HepG2 (cell line): ENCODE data around the gene CHRNA7. TPM values are rescaled to one million over a fixed set of nuclear protein-coding genes. Genes with fewer than 3 reads are reported as not detected.

Experiments used
- BCLAF1 ChIP-seq: fragments of 450-650 bp; IDR thresholded peaks from 2 replicates; pipeline ENCODE4 v1.6.1; 2017; ENCODE audit warnings: mild to moderate bottlenecking
- ELF1 ChIP-seq: sonication (generic); formaldehyde crosslinking; IDR thresholded peaks from 2 replicates; pipeline ENCODE4 v1.4.0; 2020; ENCODE audit warnings: missing genetic modification reagents
- HNRNPL ChIP-seq: fragments of 200-400 bp; formaldehyde crosslinking; IDR thresholded peaks from 2 replicates; pipeline ENCODE4 v1.6.1; 2017; ENCODE audit warnings: mild to moderate bottlenecking, low read depth, low read length
- TRIM24 ChIP-seq: sonication (generic); formaldehyde crosslinking; IDR thresholded peaks from 2 replicates; pipeline ENCODE4 v1.8.0; 2022; ENCODE audit warnings: mild to moderate bottlenecking, missing genetic modification reagents
- ZNF382 ChIP-seq: sonication (generic); formaldehyde crosslinking; IDR thresholded peaks from 2 replicates; pipeline ENCODE4 v1.5.0; 2020; ENCODE audit warnings: missing genetic modification reagents, mild to moderate bottlenecking, borderline replicate concordance
- ZNF609 ChIP-seq: sonication (generic); formaldehyde crosslinking; IDR thresholded peaks from 2 replicates; pipeline ENCODE4 v1.4.0; 2020; ENCODE audit warnings: mild to moderate bottlenecking, missing genetic modification reagents, borderline replicate concordance
- polyA plus RNA-seq, 8 experiments: library from polyadenylated mRNA; depleted of rRNA in 3 of 8; stranded (reverse) in 7 of 8; unstranded in 1 of 8; fragments of >200 nt; fragmentation: Illumina TruSeq in 4 of 8; extraction: Trizol in 4 of 8; gene quantifications; 2 replicates each; pipeline versions ENCODE4 v1.2.1 to v1.2.3, GENCODE V29; 2011 to 2016; ENCODE audit warnings: low read depth in 4 of 8, missing spikeins in 1 of 8, mixed read lengths in 1 of 8; ENCODE audit not compliant: insufficient read depth in 1 of 8
- total RNA-seq, 5 experiments: library from RNA; depleted of rRNA; stranded (reverse); fragments of >200 nt; fragmentation: Illumina TruSeq; extraction: Trizol; gene quantifications; 2 replicates each; pipeline ENCODE4 v1.2.3, GENCODE V29; 2016; ENCODE audit warnings: low read depth in 1 of 5

CHRNA7 gene
- total and polyA plus RNA-seq, 2 of the 13 experiments (the other 11 are each of a cell fraction or from before 2014, with no cell fraction given), result 1.3 to 1.4 TPM

- TF ChIP-seq BCLAF1 (no peak), ZNF382 (CRISPR knock-in tag) (no peak), HNRNPL (no peak), TRIM24 (CRISPR knock-in tag) (no peak), ELF1 (CRISPR knock-in tag) (no peak), ZNF609 (CRISPR knock-in tag) (no peak)
These were observed 12.1 kb downstream of the CHRNA7 start (continued) for GRCh38 chr15:32042269-32042972.
